ENCODE data around the gene LMBR1. TPM values are rescaled to one million over a fixed set of nuclear protein-coding genes. Genes with fewer than 3 reads are reported as not detected.
"Not testable (repeated sequence)": the region's sequence is repeated elsewhere in the genome, so short reads cannot be mapped to it uniquely, and the experiment has no call there.

The LMBR1 gene
- total RNA-seq, 1 experiment from 2014 or later, result 91.1 TPM

DNA sequence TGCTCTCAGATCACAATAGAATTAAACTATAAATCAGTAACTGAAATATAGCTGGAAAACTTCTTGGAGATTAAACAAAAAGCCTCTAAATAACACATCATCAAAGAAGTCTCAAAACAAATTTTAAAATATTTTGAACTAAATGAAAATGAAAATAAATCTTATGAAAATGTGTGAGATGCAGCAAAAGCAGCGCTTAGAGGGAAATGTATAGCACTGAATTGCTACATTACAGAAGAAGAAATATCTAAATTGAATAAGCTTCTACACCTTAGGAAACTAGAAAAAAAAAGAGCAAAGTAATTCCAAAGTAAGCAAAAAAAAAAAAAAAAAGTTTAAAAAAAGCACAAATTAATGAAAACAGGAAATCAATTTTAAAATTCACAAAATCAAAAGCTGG is 35.2 kb downstream of the LMBR1 start:
- BruUV-seq (replicated peaks), result no TSS peak
- H3K9me3 Mint-ChIP-seq (ENCODE audit: low read depth, unreplicated experiment), result peaks cover 22% of the 10 kb centered on the region
- no peak for DNase-seq
- CTCF ChIA-PET, result interaction anchor here (0.6 kb wide), 1 partner anchor 1184 kb away, joined by 3 read pairs; no protein-coding TSS in a partner anchor
- no peaks in the 10 kb centered on the region for H3K27me3 Mint-ChIP-seq (ENCODE audit: unreplicated experiment)
- TF ChIP-seq, protein P1, sequence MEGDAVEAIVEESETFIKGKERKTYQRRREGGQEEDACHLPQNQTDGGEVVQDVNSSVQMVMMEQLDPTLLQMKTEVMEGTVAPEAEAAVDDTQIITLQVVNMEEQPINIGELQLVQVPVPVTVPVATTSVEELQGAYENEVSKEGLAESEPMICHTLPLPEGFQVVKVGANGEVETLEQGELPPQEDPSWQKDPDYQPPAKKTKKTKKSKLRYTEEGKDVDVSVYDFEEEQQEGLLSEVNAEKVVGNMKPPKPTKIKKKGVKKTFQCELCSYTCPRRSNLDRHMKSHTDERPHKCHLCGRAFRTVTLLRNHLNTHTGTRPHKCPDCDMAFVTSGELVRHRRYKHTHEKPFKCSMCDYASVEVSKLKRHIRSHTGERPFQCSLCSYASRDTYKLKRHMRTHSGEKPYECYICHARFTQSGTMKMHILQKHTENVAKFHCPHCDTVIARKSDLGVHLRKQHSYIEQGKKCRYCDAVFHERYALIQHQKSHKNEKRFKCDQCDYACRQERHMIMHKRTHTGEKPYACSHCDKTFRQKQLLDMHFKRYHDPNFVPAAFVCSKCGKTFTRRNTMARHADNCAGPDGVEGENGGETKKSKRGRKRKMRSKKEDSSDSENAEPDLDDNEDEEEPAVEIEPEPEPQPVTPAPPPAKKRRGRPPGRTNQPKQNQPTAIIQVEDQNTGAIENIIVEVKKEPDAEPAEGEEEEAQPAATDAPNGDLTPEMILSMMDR (IDR thresholded peaks at IDR 0.05; ENCODE audit: unreplicated experiment), result no peak
- intact Hi-C loops (cut with micrococcal nuclease; ENCODE audit: unreplicated experiment), result no loop called here
- peaks cover 16% of the 10 kb centered on the region for H3K36me3 Mint-ChIP-seq (ENCODE audit: insufficient read depth, unreplicated experiment)
- H3K27ac Mint-ChIP-seq (ENCODE audit: unreplicated experiment), result no peak overlapping the region
- H3K4me1 Mint-ChIP-seq (ENCODE audit: low read depth, unreplicated experiment), result no peaks in the 10 kb centered on the region
- no peak overlapping the region for H3K4me3 Mint-ChIP-seq (ENCODE audit: low read depth, unreplicated experiment)

DNA sequence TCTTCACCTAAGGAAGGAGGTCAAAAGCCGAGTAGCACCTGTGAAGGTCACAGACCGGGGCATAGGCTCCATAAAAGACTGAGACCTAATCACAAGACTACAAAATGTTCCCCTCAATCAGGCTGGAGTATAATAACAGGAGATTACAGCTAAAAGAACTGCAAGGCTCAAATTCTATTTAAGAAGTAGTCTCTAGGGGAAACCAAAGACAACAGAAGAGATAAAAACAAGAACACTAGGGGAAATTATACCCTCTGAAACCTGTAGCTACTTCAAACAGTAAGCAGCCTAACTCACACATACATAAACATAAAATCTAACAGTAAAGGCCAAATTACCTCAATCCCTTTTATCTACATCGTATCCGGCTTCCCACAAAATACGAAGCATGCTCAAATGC is 38.3 kb downstream of the LMBR1 start:
- intact Hi-C loops (cut with micrococcal nuclease; ENCODE audit: unreplicated experiment), result no loop called here
- Mint-ChIP-seq H3K27me3 (ENCODE audit: unreplicated experiment) (no peaks in the 10 kb centered on the region), H3K27ac (ENCODE audit: unreplicated experiment) (no peak overlapping the region), H3K4me3 (ENCODE audit: low read depth, unreplicated experiment) (no peak overlapping the region), H3K36me3 (ENCODE audit: insufficient read depth, unreplicated experiment) (no peaks in the 10 kb centered on the region), H3K9me3 (ENCODE audit: low read depth, unreplicated experiment) (peaks cover 15% of the 10 kb centered on the region), H3K4me1 (ENCODE audit: low read depth, unreplicated experiment) (no peaks in the 10 kb centered on the region)
- CTCF ChIA-PET, result no interaction called here
- no TSS peak for BruUV-seq (replicated peaks)
- TF ChIP-seq, protein P1 (IDR thresholded peaks at IDR 0.05; ENCODE audit: unreplicated experiment), result no peak
- DNase-seq, result no peak

DNA sequence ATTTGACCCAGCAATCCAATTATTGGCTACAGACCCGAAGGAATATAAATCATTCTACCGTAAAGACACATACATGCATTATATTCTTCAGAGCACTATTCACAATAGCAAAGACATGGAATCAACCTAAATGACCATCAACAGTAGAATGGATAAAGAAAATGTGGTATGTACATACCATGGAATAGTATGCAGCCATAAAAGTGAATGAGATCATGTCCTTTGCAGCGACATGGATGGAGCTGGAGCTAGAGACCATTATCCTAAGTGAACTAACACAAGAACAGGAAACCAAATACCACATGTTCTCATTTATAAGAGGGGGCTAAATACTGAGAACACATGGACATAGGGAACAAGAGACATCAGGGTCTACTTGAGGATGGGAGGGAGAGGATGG is 44.0 kb downstream of the LMBR1 start:
- H3K36me3 Mint-ChIP-seq (ENCODE audit: insufficient read depth, unreplicated experiment), result no peaks in the 10 kb centered on the region
- BruUV-seq (replicated peaks), result no TSS peak
- H3K4me3 Mint-ChIP-seq (ENCODE audit: low read depth, unreplicated experiment), result no peak overlapping the region
- CTCF ChIA-PET, result no interaction called here
- H3K4me1 Mint-ChIP-seq (ENCODE audit: low read depth, unreplicated experiment), result no peaks in the 10 kb centered on the region
- TF ChIP-seq, protein P1 (IDR thresholded peaks at IDR 0.05; ENCODE audit: unreplicated experiment), result no peak
- intact Hi-C loops (cut with micrococcal nuclease; ENCODE audit: unreplicated experiment), result no loop called here
- no peaks in the 10 kb centered on the region for H3K9me3 Mint-ChIP-seq (ENCODE audit: low read depth, unreplicated experiment)
- H3K27ac Mint-ChIP-seq (ENCODE audit: unreplicated experiment), result no peak overlapping the region
- no peak for DNase-seq
- H3K27me3 Mint-ChIP-seq (ENCODE audit: unreplicated experiment), result no peaks in the 10 kb centered on the region

DNA sequence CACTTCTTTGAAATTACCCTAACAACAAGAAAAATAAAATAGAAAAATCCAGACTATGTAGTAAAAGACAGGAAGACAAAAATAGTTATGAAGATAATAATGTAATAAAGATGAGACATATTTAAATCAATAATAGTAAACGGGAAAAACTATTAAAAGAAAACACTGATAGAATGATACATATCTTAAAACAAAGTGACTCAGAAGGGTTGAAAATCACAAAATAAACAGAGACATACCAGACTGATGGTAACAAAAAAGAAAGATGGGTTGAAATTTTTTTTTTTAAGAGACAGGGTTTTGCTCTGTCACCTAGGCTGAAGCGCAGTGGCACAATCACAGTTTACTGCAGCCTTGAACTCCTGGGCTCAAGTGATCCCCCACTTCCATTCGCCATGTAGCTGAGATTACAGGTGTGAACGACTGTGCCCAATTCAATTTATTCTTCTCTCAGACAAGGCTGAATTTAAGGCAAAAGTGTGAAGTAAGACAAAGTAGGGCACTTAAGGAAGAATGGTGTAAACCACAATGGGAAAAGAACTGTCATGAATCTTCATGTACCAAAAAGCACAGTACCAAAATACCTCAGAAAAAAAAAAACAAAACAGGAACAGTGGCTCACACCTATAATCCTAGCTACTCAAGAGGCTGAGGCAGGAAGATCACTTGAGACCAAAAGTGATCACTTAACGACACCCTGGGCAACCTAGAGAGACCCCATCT is 47.4 kb downstream of the LMBR1 start:
- CTCF ChIA-PET, result no interaction called here
- Mint-ChIP-seq H3K4me1 (ENCODE audit: low read depth, unreplicated experiment) (no peaks in the 10 kb centered on the region), H3K27ac (ENCODE audit: unreplicated experiment) (no peak overlapping the region)

DNA sequence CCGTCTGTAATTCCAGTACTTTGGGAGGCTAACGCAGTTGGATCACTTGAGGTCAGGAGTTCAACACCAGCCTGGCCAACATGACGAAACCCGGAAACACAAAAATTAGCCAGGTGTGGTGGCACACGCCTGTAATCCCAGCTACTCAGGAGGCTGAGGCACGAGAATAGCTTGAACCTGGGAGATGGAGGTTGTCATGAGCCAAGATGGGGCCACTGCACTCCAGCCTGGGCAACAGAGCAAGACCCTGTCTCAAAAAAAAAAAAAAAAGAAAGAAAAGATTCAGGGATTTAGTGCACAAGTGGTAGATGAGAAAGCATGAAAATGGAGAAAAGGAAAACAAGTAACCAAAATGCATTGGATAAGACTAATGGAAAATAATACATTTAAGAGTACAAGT is 49.4 kb downstream of the LMBR1 start:
- H3K27me3 Mint-ChIP-seq (ENCODE audit: unreplicated experiment); CTCF ChIA-PET; BruUV-seq (replicated peaks); H3K36me3 Mint-ChIP-seq (ENCODE audit: insufficient read depth, unreplicated experiment); H3K9me3 Mint-ChIP-seq (ENCODE audit: low read depth, unreplicated experiment); DNase-seq; H3K27ac Mint-ChIP-seq (ENCODE audit: unreplicated experiment); H3K4me3 Mint-ChIP-seq (ENCODE audit: low read depth, unreplicated experiment); intact Hi-C loops (cut with micrococcal nuclease; ENCODE audit: unreplicated experiment); H3K4me1 Mint-ChIP-seq (ENCODE audit: low read depth, unreplicated experiment): not testable (repeated sequence)

More for the DNA sequence above, 47.4 kb downstream of the LMBR1 start:
- TF ChIP-seq, protein P1 (IDR thresholded peaks at IDR 0.05; ENCODE audit: unreplicated experiment), result no peak
- Mint-ChIP-seq H3K36me3 (ENCODE audit: insufficient read depth, unreplicated experiment) (no peaks in the 10 kb centered on the region), H3K4me3 (ENCODE audit: low read depth, unreplicated experiment) (no peak overlapping the region), H3K27me3 (ENCODE audit: unreplicated experiment) (no peaks in the 10 kb centered on the region), H3K9me3 (ENCODE audit: low read depth, unreplicated experiment) (no peaks in the 10 kb centered on the region)
- BruUV-seq (replicated peaks), result no TSS peak
- no peak for DNase-seq
- intact Hi-C loops (cut with micrococcal nuclease; ENCODE audit: unreplicated experiment), result no loop called here

Data from Calu3 (cell line).